ENCODE measurements around the gene LDLRAD4.

Gene LDLRAD4

DNA sequence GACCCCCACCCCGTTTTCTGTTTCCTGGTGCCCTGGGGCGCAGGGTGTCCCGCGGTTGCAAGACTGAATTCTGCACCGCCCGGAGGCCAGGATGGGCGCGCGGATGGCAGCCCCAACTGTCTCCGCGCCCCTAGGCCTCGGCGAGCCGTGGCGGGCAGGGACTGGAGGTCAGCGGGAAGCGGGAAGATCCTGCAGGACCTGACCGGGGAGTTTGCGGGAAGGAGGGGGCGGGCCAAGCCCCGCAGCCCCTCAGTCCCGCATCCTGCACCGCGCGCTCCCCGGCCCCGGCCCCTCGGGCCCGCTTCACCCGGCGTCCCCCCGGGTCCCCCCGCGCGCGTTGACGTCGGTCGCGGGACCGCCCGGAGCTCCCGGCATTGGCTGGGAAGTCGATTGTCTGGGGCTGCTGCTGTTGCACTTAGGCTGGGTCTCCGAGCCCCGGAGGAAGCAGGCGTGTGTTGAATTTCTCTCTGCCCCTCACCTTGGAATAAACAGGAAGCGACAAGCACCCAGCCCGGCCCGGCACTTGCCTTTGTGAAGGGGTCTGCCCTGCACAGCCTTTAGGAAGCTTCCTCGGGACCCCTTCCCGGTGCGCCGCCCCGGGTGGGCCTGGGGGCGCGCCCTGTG is at the start of gene LDLRAD4:
TSS of gene LDLRAD4 (plus strand) at position 393 of the 624 bp plus-strand sequence.
- DNase-seq (ENCODE audit: low read depth in 2 of 2) = no peak

DNA sequence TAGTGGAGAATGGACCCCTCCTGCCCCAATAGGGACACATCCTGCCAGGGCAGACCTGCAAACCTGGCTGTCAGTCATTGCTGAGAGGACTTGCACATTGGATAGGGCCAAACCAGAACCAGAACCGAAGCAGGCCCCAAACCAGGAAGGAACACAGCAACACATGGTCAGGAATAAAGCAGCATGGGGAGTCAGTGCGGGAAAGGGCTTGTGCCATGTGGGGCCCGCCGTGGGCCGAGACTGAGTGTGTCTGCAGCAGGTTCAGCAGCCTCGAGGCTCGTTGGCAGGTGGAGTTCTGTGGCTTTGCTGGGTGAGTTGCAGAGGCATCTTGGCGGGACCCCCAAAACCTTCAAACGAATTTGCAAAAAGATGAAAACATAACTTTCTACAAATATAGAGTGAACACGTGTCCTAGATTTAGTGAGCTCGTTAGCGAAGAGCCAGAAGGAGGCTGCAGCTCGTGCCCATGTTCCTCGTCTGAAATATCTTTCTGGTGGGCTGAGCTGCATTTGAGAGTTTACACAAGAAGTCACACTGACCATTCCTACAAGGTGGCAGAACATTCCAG is 44.9 kb upstream of the LDLRAD4 start:
- DNase-seq (ENCODE audit: low read depth in 2 of 2) = no peak

DNA sequence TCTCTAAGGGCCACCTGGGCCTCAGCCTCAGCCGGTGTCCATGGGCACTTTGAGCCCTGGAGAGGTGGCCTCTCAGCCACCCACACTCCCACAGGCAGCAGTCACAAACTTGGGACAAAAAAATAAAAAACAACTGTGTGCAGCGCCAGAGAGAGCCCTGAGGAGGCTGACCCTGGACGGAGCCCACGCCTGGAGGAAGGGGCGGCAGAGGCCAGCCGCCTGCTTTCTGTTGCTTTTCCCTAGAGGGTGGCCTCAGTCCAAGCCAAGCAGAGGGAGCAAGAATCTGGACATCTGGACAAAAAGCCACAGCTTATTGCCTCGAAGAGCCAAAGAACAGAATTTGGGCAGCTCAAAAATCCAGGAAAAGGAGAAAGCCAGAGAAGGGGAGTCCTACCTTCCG is 43.3 kb upstream of the LDLRAD4 start:
- DNase-seq (ENCODE audit: low read depth in 2 of 2) = no peak

DNA sequence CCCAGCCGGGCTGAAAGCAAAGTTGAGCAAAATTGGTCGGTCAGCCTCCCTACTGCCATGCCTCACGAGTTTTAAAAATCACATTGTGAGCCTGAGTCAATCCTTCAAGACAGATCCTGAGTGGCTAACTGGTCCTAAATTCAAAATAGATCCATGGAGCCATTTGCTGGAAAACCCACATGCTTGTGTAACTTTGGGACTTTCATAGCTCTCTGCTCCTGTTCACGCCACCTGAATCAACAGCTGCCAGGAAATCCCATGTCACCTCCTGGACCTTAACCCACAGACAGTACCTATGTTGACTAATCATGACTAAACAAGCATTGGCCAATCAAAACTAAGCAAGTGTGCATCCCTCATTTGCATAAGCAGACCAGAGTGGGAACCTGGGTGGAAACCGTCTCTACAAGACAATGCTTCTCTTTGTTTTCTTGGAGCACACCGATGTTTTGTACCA is 42.8 kb upstream of the LDLRAD4 start:
- DNase-seq (ENCODE audit: low read depth in 2 of 2) = no peak

DNA sequence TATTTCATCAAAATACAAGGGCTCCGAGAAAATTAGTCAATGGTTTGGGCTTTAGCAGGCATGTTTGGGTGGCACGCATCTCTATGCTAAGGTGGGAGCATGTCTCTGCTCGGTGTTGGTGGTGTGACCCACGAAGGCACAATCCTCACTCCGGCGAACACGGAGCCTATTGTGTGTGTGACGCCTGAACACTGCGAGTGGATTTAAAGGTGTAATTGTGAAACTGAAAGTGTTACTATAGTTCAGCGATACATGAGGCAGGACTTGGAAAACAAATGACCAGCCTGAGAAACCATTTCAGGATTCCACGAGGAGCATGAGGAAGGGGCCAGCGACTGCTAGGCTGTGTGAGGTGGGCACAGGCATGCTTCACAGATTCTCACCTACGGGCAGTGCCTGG is 41.7 kb upstream of the LDLRAD4 start:
- no peak for DNase-seq (ENCODE audit: low read depth in 2 of 2)

DNA sequence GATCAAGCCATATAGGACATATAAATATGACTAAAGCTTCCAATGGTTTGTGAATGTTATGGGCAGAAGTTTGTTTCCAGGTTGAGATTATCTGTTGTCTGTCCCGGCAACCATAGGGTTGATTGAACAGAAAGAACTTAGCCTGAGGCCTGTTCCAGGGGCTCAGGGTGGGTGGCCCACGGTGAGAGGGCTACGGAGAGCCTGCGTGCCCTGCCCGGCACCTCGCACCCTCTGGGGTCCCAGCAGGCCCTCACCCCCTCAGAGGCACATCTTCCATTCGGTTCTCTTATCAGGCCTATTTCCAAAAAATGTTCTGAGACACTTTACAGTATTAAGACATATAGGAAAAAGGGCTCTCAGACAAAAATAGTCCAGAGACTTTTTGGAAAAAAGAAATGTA is 40.4 kb upstream of the LDLRAD4 start:
- no peak for DNase-seq (ENCODE audit: low read depth in 2 of 2)

DNA sequence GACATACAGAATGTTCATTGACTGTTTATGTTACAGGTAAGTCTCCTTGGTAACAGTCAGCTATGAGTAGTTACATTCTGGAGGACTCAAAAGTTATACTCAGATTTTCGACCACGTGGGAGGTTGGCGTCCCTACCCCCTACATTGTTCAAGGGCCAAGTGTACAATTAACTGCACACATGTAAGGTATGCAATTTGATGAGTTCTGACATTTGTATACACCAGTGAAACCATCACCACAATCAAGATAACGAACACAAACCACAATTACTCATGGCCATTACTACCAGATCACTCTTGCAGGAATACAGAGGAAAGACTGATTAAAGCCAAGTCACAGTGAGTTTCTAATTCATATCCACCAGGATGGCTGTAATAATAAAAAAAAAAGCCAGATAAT is 39.6 kb upstream of the LDLRAD4 start:
- no peak for DNase-seq (ENCODE audit: low read depth in 2 of 2)

DNA sequence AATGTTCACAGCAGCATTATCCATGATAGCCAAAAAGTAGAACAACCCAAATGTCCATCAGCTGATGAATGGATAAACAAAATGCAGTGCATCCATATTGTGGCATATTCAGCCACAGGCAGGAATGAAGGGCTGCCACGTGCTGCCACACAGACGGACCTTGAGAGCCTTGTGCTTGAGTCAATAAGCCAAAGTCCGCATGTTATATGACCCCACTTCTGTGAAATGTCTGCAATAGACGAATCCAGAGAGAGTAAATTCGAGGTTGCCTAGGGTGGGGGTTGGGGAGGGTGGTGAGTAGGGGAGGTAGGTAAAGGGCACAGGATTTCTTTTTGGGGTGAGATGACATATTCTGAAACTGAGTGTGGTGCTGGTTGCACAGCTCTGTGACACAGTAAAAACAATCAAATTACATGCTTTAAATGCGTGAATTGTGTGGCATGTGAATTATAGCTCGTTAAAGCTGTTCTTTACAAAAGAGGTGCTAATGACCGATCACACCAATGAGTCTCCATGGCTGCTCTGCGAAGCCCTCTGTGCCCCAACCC is 38.9 kb upstream of the LDLRAD4 start:
- DNase-seq (ENCODE audit: low read depth in 2 of 2) = no peak

DNA sequence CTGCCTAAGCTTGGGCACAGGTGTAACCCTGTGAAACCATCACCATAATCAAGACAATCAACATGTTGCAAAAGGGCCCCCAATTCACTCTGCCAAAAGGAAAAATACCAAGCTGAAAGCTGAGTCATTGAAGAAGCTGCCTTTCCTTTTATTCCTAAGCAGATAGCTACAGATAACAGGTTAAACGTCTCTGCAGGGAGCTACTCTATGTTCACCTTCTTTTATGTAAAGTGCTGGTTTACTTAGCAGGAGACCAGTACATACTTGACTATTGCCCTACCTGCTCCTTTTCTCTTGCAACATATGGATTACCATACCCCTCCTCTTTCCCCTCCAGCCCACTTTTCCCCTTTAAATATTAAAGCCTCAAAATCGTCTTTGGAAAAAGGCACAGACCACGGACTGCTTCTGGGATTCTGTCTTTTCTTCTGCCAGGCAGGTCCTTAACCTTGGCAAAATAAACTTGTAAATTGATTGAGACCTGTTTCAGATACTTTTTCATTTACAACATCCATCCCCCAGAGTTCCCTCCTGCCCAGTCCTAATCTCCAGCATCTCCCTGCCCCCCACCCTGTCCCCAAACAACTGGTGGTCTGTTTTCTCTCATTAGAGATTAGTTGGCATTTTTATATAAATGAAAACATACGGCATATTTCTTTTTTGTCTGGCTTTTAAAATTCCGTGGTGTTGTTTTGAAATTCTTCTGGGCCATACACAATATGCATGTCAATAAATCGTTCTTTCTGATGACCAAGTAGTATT is 37.8 kb upstream of the LDLRAD4 start:
- DNase-seq (ENCODE audit: low read depth in 2 of 2) = no peak

DNA sequence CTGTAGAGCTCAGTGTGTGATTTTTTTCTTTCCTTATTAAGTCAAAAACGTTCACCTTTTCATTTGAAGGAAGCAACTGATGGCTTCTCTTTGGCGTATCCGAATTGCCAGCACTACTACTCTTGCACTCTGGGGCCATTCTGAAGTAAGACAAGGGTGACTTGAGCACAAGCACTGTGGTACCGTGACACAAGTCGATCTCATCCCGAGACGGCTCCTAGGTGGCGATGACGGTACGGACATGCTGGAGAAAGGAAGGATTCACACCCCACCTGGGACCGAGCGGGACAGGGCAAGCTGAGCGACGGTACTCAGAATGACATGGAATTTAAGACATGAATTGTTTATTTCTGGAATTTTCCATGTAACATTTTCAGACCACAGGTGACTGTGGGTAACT is 36.8 kb upstream of the LDLRAD4 start:
- DNase-seq (ENCODE audit: low read depth in 2 of 2) = no peak

DNA sequence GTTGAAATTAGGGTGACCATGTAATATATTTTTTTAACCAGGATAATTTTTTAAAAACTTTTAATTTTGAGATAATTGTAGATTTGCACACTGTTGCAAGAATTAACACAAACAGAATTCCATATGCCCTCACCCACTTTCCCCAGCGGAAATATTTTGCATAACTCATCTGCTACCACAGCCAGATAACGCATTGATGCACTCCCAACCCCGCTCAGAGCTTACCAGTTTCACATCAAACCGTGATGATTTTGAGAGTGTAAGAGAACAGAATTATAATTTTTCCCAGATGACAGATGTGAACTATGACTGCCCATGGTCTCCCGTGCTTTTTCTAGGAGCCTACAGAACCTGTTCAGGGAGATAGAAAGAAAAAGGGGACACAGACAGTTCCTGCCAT is 35.2 kb upstream of the LDLRAD4 start:
- DNase-seq (ENCODE audit: low read depth in 2 of 2) = no peak

DNA sequence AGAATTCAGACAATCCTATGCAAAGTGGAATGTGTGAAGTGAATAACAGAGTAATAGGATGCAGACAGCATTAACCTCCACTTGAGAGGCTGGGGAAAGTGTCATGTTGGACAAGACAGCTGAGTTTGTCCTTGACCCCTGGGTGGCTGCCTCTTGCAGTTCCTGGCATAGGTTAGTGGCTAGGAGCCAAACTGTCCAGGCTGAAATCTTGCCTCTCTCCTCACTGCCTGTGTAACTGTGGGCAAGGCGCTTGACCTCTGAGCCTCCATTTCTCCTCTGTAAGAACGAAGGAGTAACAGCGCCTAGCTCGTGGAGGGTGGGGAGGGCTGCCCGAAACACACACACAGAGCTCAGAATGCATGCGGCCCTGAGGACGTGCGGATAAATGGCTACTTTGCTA is 34.8 kb upstream of the LDLRAD4 start:
- no peak for DNase-seq (ENCODE audit: low read depth in 2 of 2)

DNA sequence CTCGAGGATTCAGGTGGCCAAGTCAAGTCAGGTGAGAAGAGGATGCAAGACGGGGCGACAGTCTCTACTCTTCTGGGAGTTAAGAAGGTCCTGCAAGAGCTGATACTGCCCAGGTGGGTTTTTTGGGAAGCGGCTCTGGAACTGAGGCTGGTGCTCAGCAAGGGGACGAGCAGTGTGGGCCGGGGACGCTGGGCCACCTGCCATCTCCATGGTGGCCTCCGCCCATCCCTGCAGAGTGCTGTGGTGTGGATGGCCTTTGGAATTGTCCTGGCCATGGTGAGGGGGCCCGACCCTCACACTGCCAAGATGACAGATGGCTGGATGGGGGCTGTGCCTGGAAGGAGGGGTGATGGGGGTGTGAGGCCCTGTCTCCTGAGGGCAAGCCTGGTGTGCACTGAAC is 34.2 kb upstream of the LDLRAD4 start:
- DNase-seq (ENCODE audit: low read depth in 2 of 2) = no peak

DNA sequence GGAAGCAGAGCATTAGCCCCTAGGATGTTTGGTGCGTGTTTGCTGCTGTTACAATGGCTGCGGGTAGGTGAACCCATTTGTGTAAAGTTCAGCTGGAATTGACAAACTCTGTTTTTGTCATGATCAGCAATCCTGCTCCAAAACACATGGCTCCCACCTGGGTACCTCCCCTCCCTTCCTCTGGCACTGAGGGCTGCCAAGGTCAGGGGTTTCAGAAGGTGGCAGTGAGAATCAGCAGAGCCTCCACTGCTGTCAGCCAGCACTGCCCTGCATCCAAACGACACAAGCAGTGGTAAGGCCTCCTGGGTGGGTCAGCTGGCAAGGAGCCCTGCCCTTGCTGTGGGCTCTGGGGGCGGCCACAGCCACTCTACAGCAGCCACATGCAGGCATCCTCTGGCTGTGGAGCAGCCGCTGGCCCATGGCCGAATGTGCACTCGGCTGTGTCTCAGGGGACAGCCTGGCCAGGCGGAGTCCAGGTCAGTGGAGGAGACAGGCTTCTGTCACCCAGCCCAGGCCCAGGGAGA is 32.8 kb upstream of the LDLRAD4 start:
- DNase-seq (ENCODE audit: low read depth in 2 of 2) = no peak

DNA sequence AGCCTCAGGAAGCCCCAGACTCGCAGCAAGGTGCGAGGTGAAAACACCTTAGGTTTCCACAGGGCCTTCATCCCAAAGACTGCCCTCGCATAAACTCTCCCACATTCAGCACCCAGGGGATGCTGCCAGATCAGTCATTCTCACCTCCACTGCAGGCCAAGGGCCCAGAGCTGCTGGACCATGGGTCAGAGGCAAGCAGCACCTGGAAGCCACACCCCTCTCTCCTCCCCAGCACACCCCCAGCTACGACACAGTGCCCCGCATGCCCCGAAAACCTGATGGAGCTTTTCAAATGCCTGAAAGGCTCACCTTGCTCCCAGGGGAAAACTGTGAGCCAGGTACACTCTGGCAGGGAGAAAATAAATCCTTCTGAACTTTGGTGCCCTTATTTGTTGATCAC is 31.9 kb upstream of the LDLRAD4 start:
- DNase-seq (ENCODE audit: low read depth in 2 of 2) = no peak

DNA sequence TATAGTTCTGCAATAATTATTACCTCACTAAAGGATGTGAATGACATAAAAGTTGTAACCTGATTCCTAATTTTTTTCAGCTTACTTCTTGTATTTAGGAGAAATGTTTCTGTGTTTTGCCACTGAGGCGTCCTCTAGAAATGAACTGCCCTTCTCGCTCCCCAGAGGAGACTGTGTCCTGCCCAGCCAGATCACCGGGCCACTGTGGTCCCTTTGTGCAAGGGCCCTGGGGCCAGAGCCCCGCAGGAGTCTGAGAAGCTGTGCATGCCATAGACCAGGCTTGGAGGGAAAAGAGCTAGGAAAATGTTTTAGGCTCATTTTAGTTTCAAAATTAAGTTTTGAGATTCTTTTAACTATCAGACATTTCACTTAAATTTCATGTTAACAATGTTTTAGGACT is 31.1 kb upstream of the LDLRAD4 start:
- DNase-seq (ENCODE audit: low read depth in 2 of 2) = no peak

DNA sequence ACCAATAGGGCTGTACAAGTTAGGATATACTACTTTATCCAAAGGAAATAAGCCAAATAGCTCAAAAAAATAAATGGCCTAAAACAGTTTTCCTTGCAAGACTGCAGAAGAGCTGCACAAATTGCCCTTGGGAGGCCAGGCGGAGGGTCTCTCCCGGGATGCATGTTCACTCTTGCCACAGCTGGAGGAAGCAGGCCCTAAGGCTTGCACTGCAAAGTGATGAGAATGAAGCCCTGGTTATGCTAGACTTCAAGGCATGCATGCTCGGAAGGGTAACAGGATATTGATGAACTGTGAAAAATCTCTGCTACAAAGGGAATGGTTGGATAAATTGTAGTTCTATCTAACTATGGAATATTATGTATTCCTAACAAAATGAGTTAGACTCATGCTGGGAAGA is 27.5 kb upstream of the LDLRAD4 start:
- no peak for DNase-seq (ENCODE audit: low read depth in 2 of 2)

DNA sequence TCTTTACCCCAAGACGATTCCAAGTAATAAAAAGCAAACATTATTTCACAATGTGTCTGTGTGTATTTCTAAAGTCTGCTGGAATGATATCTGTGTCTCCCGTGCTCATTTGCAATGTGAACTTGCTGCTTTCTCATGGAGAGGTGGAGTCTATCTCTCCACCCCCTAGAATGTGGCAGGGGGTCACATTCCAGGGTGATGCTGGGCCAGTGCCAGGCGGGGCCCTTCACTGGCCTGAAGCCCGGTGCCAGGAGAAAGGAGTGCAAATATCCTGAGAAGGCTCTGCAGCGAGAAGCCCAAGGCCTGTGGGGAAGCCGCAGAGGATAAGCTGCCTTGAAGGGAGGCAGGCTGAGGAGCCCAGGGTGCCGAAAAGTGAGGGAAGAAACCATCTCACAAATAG is 26.8 kb upstream of the LDLRAD4 start:
- no peak for DNase-seq (ENCODE audit: low read depth in 2 of 2)

DNA sequence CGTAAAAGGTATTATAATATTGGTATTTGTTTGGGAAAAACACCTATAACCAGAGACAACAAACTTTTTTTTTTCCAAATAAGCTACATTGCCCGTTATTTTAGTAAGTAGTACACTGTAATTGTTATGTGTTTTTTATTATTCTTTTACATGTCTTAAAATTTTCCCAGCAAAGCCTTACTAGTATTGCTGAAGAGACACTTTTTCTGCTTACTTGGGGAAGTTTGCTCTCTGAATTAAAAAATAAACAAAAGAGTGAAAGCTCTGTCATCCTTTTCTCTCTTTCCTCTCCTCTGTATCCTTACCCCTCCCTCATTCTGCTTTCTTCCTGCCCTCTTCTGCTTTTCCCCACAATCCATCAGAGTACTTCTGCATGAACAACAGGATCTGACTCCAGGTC is 25.6 kb upstream of the LDLRAD4 start:
- no peak for DNase-seq (ENCODE audit: low read depth in 2 of 2)

DNA sequence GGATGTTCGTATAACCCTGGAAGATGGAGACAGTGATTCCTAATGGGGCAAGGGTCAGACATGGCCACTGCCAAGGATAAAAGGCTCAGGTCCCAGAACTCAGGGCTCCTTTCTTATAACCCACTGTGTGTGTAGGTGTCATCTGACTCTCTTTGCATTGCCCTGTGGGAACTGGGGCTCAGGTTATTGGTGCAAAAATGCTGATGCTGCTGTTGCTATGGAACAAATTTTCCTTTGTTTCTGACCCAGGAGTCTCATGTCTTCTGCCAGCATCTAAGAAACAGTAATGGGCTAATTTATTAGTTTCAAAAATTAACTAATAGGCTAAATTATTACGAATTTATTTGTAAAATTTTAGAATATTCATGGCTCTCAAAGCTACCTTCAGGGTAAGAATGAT is 24.3 kb upstream of the LDLRAD4 start:
- DNase-seq (ENCODE audit: low read depth in 2 of 2) = no peak

DNA sequence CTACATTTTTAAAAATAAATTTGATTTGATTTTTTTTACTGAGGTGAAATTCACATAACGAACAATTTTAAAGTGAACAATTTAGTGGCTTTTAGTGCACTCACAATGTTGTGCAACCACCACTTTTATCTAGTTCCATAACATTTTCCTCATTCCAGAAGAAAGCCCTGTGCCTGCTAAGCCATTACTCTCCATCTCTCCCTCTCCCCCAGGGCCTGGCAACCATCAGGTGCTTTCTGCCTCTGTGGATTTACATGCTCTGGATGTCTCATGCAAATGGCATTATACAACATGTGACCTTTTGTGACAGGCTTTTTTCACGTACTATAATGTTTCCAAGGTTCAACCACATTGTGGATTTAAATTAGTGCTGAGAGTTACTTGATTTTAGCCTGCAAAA is 19.9 kb upstream of the LDLRAD4 start:
- DNase-seq (ENCODE audit: low read depth in 2 of 2) = no peak

DNA sequence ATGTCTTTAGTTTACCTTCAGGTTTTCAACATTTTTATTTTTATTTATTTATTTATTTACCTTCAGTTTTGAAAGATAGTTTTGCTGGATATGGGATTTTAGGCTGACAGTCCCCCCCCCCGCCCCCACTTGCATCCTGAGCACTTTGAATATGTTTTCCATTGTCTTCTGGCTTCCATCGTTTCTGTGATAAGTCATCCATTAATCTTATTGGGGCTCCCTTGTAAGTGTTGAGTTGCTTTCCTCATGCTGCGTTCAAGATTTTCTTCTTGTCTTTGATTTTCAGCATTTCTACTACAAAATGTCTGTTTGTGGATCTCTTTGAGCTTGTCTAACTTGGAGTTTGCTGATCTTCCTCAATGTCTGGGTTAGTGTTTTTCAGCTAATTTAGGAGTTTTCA is 19.4 kb upstream of the LDLRAD4 start:
- no peak for DNase-seq (ENCODE audit: low read depth in 2 of 2)

DNA sequence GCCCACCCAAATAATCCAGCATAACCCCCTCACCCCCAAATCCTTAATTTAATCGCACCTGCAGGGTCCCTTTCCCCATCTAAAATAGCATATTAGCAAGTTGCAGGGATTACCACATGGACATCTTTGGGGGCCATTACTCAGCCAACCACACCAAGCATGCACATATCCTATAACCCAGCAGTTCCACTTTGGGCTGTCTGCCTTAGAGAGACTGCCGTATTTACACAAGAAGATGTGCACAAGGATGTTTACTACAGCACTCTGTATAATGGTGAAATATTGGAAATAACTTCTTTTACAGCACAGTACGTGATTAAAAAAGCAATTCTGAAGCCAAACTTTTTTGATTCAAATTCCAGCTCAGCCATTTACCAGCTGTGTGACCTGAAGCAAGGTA is 17.3 kb upstream of the LDLRAD4 start:
- no peak for DNase-seq (ENCODE audit: low read depth in 2 of 2)
